HG03520 (cell line): ENCODE data around the gene AP3S2.
"Not testable (repeated sequence)": the region's sequence is repeated elsewhere in the genome, so short reads cannot be mapped to it uniquely, and the experiment has no call there.

Experiments
- ATAC-seq: cut with Tn5 transposase; IDR thresholded peaks from one replicate; pipeline ENCODE4 v1.9.1; 2021; ENCODE audit warnings: mild to moderate bottlenecking, moderate library complexity; ENCODE audit not compliant: unreplicated experiment

AP3S2 gene

DNA sequence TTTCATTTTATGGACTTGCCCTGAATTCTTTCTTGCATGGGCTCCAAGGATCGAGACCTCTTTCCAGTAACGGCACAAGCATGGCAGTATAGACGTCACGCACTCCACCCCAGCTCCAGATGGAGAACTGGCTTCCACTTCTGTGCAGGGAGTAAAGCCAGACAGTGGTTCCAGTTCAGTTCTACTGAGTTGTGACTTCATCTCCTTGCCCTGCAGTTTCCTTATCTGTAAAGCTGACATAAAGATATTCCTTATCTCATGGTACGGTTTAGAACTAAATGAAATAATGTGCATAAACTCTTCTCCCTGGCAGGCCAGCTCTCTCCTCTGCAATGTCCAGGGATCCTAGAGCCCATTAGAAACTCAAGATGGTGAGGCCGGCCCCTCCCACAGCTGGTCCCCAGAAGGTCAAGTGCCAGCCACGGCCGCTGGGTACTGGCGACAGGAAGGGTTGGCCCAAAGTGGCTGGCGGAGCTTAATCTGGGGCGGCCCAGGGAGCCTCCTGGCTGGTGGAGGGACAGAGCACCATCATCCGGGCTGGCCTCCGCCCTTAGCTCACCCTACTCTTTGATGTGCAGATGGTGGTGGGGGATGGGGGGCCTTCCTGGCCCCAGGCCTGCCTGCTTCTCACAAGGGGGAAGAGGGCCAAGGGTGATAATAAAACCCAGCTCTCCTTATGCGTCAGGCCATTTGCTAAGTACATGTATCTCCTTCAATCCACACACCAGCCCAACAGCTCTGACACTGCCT lies 110.5 kb downstream of the AP3S2 start:
- no peak for ATAC-seq

DNA sequence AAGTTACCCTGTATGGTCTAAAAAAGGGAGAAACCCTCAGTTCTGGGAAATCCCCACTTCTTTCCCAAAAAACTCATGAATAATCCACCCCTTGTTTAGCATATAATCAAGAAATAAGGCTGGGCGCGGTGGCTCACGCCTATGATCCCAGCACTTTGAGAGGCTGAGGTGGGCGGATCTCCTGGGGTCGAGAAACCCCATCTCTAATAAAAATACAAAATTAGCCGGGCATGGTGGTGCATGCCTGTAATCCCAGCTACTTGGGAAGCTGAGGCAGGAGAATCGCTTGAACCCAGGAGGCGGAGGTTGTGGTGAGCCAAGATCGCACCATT lies 111.2 kb downstream of the AP3S2 start:
- not testable (repeated sequence) for ATAC-seq

DNA sequence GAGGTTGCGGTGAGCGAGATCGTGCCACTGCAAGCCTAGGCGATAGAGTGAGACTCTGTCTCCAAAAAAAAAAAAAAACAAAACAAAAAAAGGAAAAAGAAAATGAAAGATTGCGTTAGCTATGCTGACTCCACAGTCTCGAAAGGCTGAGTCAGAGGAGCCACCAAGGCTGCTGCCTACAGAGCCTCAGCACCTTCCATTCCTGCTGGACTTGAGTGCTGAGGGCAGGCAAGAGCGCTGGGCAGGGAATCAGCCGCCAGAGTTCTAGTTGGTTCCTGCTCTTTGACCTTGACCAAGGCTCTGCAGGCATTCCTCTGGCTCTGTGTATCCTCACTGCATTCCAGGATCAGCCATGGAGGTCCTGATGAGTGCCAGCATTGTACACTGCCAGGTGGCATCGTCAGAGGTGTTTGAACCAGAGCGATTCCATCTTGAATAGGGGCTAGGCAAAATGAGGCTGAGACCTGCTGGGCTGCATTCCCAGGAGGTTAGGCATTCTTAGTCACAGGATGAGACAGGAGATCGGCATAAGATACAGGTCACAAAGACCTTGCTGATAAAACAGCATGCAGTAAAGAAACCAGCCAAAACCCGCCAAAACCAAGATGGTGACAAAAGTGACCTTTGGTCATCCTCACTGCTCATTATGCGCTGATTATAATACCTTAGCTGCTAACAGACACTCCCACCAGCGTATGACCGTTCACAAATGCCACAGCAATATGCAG lies 111.7 kb downstream of the AP3S2 start:
- ATAC-seq = no peak

DNA sequence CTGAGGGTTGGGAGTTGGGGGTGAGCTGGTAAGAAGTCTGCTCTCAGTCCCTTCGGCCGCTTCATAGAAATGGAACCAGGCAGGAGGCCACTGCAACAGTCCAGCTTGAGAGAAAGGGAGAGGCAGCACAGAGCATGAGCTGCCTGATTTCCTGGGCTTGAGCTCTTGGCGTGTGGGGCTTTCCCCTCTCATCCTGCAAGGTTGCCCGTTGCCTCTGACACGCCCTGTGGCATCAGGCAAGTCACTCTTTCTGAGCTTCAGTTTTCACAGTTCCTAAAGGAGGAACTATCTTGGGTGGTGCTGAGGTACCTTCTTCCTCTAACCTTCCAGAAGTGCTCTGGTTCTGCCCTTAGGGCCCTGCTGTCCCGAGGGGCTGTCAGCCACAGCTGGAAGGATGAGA lies 112.7 kb downstream of the AP3S2 start:
- ATAC-seq = no peak

DNA sequence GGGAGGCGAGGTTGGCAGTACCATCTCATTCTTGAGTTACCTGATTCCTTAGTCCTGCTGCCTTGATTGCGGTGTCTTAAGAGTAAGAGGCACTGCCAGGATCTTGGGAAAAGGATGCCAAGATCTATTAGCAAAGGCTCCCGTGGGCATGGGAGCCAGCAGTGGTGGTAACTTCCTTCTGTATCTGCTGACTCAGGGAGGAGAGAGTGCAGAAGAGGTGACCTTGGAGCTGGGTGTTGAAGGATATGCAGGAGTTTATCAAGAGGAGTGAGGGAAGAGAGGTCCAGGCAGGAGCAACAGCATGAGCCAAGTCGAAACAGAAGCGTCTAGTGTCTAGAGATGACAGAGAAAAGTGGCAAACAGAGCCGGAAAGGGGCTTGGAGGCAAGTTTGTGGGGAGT lies 113.2 kb downstream of the AP3S2 start:
- ATAC-seq = no peak
